ENCODE measurements around the gene TANGO6.
A peak's percentile ranks its signal among the peaks of the same experiment; 100 is the strongest.
"Not testable (repeated sequence)": the region's sequence is repeated elsewhere in the genome, so short reads cannot be mapped to it uniquely, and the experiment has no call there.

Gene TANGO6

DNA sequence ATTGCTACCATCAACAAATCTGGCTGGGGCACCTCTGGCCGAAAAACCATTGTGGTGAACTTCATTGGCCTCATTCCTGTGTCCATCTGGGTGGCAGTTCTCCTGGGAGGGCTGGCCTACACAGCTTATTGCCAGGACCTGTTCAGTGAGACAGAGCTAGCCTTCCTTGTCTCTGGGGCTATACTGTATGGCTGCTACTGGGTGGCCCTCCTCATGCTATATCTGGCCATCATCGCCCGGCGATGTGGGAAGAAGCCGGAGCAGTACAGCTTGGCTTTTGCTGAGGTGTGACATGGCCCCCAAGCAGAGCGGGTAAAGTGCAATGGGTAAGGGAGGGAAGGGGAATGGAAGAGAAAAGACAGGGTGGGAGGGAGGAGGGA, 271.6 kb downstream of the TANGO6 start:
- no peak for DNase-seq (ENCODE audit: low read depth in 2 of 3, low spot score in 2 of 3)

DNA sequence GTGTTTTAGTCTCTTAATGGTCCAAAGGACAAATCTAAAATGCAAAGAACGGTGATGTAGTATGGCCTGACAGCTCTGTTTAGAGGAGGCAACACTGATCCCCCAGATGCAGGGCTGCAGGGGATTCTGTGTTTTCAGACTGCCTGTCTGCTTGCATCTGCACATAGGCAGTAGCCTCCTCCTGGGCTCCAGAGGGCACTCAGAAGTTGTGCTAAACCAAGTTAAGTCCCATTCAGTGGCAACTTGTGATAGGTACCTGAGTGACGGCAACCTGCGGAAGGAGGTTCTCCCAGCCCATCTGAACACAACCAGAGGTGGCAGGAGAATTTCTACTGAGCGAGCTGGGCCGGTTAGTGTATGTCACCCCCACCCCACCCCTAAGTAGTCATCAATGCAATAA, 272.0 kb downstream of the TANGO6 start:
- DNase-seq (ENCODE audit: low read depth in 2 of 3, low spot score in 2 of 3): no peak

DNA sequence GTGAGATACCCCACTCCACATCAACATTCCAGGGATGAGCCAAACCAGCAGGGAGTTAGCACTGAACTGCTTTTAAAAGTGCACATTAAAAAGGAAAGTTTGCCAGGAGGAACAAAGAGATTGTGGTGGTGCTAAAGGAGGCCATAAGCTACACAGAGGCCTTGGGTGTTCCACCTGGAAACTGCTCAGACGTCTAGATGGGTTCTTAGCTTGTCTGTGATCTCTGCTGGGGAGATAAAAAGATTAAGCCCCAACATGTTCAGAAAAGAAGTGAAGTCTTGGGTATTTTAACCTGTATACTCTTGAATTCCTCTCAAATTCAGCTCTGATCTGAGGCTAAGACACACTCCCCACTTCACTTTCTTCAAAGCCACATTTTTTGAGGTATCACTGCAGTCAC, 272.5 kb downstream of the TANGO6 start:
- no peak for DNase-seq (ENCODE audit: low read depth in 2 of 3, low spot score in 2 of 3)

DNA sequence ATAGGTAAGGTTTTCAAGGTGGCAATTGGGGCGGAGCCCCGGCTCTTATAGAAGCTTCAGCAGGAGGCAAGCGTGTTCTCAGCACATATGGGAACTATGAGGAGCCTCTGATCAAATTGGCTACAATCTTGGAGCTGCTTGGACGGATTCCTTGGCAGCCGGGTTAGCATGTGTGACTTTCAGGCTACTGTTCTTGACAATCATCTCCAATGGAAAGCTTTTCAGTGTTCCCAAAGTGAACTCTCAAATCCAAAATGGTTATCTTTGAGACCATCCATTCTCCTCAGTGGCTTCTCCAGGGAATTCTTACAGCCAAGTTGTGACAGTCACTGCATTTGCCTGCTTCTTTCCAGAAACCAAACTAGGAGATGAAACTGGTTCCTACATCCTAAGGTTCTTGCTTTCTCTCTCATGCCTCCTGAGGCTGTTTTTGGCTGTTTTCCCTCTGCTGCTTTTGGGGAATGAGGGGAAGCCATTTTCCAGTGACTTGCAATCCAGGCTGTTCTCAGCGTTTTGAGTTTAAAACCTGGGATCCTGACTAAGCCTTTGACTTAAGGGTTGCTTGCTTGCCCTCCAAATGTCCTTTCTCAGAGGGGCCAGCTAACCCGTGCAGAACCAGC, 273.0 kb downstream of the TANGO6 start:
- DNase-seq (ENCODE audit: low read depth in 2 of 3, low spot score in 2 of 3): no peak

DNA sequence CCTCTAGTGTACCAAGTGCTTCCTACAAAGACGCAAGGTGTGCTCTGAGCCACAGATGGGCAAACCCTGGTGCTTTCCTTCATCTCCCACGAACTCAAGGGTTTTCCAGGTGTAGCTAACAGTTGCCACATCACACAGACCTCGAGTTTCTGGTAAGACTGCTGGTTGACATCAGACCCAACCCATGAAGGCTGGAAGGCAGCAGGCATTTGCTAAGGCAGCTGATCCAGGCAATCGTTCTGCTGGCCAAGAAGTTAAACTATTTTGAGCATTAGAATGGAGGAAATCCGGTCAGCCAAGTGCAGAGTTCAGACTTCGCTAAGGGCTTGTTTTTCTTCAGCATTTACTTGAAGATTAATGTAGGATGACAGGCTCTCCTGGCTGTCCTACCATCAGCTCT, 273.6 kb downstream of the TANGO6 start:
- no peak for DNase-seq (ENCODE audit: low read depth in 2 of 3, low spot score in 2 of 3)

DNA sequence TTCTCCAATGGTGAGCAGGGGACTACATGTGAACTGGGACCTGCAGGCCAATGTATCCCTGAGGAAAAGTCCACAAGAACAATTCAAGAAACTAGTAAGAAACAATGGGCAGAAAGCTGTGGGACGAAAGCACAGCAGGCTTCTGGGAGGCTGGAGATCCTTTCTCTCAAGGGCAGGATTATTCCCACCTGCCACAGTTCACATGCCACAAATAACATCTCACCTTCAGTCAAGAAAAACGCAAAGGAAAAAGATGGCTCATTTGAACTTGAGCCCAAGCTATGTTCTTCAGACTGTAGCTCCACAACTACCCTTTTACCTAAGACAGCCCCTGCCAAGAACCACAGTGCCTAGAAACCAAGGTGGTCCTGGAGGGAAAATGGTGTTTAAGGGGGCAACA, 275.1 kb downstream of the TANGO6 start:
- no peak for DNase-seq (ENCODE audit: low read depth in 2 of 3, low spot score in 2 of 3)

DNA sequence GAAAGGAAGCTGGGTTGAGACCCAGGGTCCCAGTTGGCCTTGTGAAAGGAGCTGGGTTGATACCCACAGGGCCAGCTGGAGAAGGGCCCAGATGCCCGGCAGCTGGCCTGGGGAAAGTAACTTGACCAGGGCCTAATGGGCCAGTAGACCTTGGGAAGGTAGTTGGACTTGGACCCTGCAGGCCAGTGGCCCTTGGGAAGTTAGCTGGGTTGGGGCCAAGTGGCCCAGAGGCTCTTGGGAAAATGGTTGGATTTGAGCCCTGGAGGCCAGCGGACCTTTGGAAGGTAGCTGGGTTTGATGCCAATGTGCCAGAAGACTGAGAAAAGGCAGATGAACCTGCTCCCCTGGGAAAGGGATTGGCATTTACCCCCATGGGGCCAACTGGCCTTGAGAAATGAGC, 275.7 kb downstream of the TANGO6 start:
- DNase-seq (ENCODE audit: low read depth in 2 of 3, low spot score in 2 of 3): no peak

DNA sequence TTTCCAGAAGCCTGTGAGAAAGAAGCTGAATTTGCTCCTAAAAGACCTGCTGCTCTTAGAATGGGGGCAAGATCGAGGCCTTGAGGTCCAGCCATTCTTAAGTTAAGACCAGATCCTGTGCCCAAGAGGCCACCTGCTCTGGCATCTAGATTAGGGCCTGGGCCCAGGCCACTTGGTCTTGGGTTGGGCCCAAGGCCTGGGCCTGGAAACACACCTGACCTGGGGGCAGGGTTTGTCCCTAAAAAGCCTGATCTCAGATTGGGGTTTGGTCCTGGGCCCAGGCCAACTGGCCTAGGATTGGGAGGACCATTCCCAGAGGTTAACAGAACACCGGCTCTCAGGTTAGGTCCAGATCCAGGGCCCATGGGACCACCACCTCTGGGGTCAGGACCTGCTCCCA, 276.2 kb downstream of the TANGO6 start:
- DNase-seq (ENCODE audit: low read depth in 2 of 3, low spot score in 2 of 3): no peak

DNA sequence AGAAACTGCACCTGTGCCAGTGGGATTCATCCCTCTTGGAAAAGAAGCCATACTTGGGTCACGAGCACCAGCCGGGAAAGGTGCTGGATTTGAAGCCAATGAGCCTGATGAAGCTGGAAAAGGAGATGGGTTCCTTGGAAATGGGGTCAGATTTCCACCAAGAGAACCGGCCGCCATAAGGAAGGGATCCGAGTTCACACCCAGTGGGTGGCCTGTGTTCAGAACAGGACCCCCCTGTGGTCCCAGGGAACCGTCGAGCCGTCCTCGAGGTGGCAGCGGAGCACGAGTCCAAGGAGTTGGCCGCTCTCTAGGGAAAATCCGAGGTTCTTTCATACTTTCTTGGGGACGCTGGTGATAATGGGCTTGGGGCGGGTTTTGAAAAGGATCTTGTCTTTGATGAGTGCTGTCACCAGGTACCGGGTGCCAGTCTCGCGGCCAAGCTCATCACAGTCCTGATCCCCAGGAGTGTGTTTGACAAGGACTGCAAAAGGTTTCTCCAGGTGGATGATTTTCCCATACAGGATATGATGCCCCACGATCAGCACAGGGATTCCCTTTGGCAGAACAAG, 276.8 kb downstream of the TANGO6 start:
- no peak for DNase-seq (ENCODE audit: low read depth in 2 of 3, low spot score in 2 of 3)

DNA sequence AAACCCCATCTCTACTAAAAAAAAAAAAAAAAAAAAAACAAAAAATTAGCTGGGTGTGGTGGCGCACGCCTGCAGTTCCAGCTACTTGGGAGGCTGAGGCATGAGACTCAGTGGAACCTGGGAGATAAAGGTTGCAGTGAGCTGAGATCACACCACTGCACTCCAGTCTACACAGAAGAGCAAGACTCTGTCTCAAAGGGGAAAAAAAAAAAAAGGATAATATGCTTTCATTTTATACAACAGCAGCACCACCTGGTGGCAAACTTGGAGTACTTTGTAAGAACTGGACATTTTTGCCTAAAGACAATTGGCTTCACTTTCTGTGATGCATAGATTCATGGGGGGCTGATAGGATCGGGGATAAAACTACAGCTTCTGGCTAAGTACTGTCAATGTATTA, 280.6 kb downstream of the TANGO6 start:
- DNase-seq (ENCODE audit: low read depth in 2 of 3, low spot score in 2 of 3): no peak

DNA sequence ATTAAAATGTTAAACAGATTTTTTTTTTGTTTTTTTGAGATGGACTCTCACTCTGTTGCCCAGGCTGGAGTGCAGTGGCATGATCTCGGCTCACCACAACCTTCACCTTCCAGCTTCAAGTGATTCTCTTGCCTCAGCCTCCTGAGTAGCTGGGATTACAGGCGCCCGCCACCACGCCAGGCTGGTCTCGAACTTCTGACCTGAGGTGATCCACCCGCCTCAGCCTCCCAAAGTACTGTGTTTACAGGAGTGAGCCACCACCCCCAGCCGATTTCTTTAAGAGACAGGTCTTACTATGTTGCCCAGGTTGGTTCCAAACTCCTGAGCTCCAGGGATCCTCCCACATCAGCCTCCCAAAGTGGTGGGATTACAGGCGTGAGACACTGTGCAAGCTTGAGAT, 281.1 kb downstream of the TANGO6 start:
- DNase-seq (ENCODE audit: low read depth in 2 of 3, low spot score in 2 of 3): not testable (repeated sequence)

DNA sequence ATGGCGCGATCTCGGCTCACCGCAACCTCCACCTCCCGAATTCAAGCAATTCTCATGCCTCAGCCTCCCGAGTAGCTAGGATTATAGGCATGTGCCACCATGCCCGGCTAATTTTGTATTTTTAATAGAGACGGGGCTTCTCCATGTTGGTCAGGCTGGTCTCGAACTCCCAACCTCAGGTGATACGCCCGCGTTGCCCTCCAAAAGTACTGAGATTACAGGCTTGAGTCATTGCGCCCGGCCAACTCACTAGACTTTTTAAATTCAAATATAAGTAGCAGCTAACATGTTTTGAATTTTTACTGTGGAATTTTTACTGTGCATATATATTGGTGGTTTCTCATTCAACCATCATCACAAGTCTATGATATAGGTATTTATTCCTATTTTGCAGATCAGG, 281.6 kb downstream of the TANGO6 start:
- DNase-seq (ENCODE audit: low read depth in 2 of 3, low spot score in 2 of 3): not testable (repeated sequence)

DNA sequence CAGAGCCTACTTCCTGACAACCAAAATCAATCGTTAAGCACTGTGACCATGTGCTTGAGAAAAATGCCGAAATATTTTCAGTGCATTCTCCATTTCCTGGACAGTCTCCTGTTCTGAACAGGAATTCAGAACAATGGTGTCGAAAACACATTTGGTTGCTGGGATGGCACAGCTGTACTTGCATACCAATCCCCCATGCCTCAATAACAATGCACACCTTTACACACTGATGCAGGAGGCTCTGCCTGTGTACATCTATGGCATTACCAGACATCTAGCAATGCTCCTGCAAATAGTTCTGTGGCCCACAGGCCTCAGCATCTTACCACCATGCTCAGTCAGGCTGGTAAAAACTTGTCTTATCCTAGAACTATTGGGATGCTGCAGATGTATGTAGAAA, 282.9 kb downstream of the TANGO6 start:
- DNase-seq (ENCODE audit: low read depth in 2 of 3, low spot score in 2 of 3): no peak

DNA sequence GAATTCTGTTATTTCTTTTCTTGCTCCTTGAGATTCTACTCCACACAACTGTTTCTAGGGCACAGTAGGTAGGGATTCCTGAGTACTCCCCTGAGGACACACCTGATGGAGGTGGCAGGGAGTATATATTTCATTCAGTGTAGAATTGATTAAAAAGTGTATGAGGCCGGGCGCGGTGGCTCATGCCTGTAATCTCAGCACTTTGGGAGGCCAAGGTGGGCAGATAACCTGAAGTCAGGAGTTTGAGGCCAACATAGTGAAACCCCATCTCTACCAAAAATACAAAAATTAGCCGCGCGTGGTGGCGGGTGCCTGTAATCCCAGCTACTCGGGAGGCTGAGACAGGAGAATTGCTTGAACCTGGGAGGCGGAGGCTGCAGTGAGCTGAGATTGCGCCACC, 283.5 kb downstream of the TANGO6 start:
- DNase-seq (ENCODE audit: low read depth in 2 of 3, low spot score in 2 of 3): not testable (repeated sequence)

DNA sequence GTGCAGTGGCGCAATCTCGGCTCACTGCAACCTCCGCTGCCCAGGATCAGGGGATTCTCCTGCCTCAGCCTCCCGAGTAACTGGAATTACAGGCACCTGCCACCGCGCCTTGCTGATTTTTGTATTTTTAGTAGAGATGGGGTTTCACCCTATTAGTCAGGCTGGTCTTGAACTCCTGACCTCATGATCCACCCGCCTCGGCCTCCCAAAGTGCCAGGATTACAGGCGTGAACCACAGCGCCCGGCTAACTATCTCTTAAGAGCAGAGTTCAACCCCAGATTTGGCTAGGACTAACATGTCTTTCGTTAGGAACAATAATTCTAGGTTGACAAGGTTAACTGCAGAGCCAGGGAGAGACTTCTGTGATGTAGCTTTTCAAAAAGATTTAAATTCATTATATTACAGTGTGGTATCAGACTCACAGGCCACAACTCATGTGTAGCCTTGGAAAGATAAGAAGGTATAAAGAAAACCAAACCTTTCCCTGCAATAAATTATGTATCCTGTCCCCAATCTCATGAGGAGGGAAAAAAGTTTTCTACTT, 284.7 kb downstream of the TANGO6 start:
- DNase-seq (ENCODE audit: low read depth in 2 of 3, low spot score in 2 of 3): no peak

DNA sequence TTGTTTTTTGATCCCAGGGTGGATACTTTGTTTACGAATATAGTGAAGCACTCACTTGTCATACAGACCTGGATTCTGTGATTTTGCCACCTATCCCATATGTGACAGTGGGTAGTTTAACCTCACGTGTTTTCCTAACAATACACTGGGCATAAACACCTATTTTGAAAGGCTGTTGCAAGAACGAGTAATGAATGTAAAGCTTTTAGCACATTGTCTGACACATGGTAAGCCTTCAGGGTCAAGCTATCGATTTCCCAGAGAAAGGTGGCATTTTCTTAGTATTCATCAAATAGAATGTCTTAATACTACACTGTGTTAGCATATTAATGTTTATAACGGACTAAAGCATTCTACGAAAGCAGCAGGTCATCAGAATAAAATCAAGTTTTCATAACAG, 287.1 kb downstream of the TANGO6 start:
- no peak for DNase-seq (ENCODE audit: low read depth in 2 of 3, low spot score in 2 of 3)

DNA sequence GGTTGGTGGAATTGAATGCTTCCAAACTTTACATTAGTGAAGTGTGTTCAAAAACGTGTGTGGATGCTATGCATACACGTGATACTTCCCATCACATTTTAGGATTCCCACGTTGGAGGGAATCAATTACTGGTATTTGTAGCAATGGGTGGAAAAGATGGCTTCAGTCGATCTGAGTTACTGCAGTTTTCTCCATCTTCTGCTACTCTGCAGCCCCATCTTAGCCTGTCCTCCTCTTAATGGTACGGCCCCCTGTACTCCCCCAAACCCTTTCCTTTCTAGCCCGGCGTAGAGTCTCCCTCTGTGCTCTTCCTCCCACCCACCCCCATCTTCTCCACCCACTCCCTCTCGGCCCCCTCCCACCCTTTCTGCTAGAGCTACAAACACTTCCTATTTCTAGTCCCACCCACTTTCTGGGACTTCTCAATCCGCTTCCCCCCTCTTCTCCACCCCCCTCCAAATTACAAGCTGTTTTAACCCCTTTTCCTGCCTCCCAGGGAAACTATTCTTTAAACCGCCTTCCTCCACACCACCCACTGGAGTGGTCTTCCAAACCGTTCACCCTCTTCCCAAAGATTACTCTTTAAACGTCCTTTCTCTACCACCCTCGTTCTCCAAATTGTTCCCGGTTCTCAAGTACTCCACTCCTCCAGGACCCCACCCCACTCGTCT, 288.0 kb downstream of the TANGO6 start:
- DNase-seq (ENCODE audit: low read depth in 2 of 3, low spot score in 2 of 3): no peak

DNA sequence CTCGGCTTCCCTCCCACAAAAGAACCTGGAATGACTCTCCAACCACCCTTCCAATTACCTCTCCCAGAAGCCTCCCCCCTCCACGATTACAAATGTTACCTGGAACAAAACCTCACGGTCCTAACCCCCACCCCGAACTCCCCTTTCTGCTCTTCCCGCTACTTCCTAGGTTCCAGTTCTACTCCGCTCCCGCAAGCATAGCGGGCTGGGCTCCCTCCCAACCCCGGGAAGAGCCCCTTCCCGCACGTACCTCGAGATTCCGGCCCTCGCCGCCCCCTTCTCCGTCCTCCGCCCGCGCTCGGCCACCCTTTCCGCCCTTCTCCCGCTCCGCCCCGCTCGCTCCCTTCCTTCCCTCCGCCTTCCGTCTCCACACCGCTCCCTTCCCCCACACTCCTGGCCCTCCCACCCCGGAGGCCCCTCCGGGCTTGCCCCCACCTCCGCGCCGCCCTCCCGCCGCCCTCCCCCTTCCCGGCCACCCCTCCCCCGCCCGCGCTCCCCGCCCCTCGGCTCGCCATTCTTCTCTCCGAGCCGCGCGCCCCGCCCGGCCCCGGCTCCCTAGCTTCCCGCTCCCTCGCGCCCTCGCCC, 288.6 kb downstream of the TANGO6 start:
- peak in 2 of 3 experiments; percentile 49 to 54 for DNase-seq (ENCODE audit: low read depth in 2 of 3, low spot score in 2 of 3)

DNA sequence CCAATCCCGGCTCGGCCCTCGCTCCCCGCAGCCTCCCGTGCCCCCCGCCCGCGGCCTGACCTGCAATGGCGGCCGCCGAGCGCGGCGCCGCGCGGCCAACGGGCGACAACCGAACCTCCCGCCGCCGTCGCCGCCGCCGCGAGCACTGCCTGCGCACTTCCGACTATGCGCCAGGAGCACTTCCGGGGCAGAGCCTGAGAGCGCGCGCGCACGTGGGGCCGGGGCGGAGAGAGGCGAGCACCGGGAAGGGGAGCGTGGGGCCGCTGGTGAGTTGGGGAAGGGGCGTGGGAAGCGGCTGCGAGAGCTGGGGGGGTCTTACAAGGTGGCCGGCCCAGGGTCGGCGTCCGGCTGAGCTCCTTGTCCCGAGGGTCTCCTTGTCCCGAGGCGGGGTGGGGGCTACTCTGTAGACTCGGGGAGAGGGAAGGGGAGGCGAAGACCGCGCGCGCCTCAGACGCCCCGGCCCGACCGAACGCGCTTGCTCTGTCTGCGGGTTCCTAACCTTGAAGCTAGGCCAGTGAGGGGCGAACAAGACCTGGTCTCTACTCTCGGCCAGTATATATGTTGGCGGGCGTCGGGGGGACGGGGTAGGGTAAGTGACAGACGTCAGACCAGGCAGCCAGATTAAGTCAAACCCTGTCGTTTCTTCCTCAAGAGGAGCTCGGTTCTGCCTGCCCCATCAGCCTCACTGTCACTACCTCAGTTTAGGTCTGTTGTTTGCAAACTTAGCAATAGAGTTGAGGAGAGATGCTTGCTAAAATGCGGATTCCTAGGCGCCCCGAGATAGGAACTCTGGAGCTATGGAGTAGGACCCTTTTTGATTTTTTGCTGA, 289.3 kb downstream of the TANGO6 start, which contains the start of the genes CHTF8 and UTP4:
Gene CHTF8 (minus strand): TSS at position 165 of the 829 bp plus-strand sequence. CDS start 11,130 bp downstream, outside the sequence.
Gene UTP4 (plus strand): TSS at position 226 of the 829 bp plus-strand sequence. CDS start 811 bp downstream, outside the sequence.
- DNase-seq (ENCODE audit: low read depth in 2 of 3, low spot score in 2 of 3): peak; percentile 73 to 76 (median 73)

DNA sequence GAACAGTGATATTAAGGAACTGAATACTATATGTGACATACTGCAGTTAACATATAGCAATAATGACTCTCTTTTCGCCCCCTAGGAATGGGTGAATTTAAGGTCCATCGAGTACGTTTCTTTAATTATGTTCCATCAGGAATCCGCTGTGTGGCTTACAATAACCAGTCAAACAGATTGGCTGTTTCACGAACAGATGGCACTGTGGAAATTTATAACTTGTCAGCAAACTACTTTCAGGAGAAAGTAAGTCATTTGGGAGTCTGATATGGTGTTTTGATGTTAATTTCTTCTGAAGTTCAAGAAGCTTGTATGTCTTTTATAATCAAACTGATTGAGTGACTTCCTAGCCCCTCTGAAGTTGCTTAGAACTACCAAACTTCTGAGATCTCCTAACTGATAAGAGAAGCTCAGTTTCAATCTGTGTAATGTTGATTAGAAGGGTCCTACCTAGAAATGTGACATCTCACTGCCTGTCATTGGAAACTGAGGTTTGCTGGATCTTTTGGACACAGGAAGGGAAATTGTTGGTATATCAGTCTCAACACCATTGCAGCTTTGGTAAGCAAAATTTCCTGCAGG, 290.1 kb downstream of the TANGO6 start:
- no peak for DNase-seq (ENCODE audit: low read depth in 2 of 3, low spot score in 2 of 3)
